GM13976 (cell line): ENCODE data around the gene B3GALNT2.

Experiments used
- DNase-seq: peaks from one replicate; pipeline ENCODE4 v3.0.0; 2012; ENCODE audit warnings: low spot score
- in situ Hi-C: fragments of 300-500 bp; cut with MboI; formaldehyde crosslinking; loops from one replicate; pipeline ENCODE4 v1.12.0; 2022; ENCODE audit warnings: low sequenced_read_pairs, mixed read lengths, inconsistent platforms; ENCODE audit not compliant: unreplicated experiment
- TF ChIP-seq, protein P1 (sequence below): IDR thresholded peaks from 2 replicates; pipeline ENCODE4 v1.5.1; 2012; ENCODE audit warnings: borderline replicate concordance, mild to moderate bottlenecking; ENCODE audit not compliant: insufficient read depth; ENCODE audit errors: extremely low read depth, missing control alignments, control extremely low read depth

B3GALNT2 gene

DNA sequence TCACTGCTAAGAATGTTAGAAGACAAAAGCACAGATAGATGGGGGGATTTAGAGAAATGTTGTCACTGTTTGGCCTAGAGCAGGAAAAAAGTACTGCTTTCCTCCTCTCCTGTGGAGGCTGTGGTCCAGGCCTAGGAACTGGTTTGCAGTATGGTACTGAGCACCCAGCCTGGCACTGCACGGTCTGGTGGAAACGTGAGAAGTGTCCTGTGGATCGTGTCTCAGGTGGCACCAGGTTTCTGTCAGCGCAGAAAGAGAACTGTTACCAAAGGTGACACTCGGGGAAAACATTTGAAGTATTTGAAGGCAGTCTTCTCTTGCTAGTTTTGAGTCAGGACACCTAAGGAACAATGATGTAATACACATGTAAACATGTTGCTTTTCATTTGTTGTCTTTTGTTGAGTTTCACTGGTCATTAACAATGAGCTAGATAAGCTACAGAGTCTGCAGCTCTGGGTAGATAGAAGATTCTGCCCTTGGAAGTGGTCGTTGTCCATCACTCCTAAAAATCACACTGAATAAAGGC is 63.0 kb downstream of the B3GALNT2 start:
- TF ChIP-seq, protein P1, sequence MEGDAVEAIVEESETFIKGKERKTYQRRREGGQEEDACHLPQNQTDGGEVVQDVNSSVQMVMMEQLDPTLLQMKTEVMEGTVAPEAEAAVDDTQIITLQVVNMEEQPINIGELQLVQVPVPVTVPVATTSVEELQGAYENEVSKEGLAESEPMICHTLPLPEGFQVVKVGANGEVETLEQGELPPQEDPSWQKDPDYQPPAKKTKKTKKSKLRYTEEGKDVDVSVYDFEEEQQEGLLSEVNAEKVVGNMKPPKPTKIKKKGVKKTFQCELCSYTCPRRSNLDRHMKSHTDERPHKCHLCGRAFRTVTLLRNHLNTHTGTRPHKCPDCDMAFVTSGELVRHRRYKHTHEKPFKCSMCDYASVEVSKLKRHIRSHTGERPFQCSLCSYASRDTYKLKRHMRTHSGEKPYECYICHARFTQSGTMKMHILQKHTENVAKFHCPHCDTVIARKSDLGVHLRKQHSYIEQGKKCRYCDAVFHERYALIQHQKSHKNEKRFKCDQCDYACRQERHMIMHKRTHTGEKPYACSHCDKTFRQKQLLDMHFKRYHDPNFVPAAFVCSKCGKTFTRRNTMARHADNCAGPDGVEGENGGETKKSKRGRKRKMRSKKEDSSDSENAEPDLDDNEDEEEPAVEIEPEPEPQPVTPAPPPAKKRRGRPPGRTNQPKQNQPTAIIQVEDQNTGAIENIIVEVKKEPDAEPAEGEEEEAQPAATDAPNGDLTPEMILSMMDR: no peak
- DNase-seq: no peak
- in situ Hi-C loops: no loop called here

DNA sequence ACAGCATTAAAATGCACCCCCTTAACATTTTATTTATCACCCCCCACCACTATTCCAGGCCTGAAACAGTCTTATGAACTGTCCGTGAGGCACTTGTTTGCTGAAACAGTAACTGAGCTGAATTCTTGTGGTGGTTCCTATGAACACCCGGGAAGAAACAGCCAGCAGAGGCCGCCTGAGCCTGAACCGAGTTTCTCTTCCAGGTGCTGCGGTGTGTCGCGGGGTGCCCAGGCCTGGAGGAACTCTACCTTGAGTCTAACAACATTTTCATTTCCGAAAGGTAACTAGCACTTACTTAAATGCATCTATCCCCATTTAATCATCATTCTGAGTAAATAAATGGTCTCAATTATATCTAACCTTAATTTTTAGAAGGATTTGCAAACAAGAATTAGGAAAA is 70.3 kb downstream of the B3GALNT2 start:
- DNase-seq: no peak
- TF ChIP-seq, protein P1: no peak
- in situ Hi-C loops: no loop called here

DNA sequence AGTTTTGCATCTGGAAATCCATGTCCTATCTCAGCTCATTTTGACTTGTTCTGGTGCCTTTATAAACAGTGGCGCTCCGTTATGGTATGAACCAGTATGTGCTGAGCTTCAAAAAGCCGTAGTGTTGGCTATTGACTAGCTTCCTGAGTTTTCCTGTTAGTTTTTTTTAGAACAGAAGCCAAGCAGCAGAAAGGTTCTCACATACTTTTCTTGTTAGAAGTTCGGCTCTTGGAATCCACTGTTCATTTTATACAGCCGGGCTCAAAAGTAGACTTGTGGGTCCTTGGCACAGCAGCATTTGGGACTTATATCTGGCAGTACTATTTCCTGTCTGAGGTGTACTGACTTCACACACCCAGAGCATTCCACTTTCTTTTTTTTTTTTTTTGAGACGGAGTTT is 73.3 kb downstream of the B3GALNT2 start:
- in situ Hi-C loops: no loop called here
- DNase-seq: no peak
- TF ChIP-seq, protein P1: no peak

DNA sequence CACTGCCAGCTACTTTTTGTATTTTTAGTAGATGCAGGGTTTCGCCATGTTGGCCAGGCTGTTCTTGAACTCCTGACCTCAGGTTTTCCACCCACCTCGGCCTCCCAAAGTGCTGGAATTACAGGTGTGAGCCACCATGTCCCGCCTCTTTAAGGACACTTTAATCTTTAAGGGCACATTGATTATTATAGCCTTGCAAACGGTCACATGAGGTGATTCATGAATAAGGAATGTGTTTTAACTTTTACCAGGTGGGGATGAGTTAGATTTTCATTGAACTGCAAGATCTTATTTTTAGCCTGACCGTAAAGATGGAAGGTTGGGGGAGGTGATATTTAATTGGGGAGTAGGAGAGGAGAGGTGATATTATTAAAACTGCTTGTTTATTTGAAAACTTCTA is 75.1 kb downstream of the B3GALNT2 start:
- TF ChIP-seq, protein P1: no peak
- in situ Hi-C loops: no loop called here
- DNase-seq: no peak

DNA sequence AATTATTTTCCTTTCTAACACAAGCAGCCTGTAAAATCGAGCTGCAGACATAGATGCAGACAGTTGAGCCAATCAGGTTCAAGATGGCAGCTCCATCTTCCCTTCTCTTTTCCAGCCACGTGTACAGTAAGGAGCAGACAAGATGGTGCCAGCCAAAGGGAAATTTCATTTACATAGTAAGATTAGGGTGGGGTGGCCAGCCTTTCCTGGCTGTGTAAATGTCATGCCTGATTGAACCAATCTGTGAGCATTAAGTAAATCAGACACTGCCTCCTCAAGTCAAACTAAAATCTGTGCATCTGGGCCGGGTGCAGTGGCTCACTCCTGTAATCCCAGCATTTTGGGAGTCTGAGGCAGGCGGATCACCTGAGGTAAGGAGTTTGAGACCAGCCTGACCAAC is 76.8 kb downstream of the B3GALNT2 start:
- DNase-seq: no peak
- TF ChIP-seq, protein P1: no peak
- in situ Hi-C loops: no loop called here

DNA sequence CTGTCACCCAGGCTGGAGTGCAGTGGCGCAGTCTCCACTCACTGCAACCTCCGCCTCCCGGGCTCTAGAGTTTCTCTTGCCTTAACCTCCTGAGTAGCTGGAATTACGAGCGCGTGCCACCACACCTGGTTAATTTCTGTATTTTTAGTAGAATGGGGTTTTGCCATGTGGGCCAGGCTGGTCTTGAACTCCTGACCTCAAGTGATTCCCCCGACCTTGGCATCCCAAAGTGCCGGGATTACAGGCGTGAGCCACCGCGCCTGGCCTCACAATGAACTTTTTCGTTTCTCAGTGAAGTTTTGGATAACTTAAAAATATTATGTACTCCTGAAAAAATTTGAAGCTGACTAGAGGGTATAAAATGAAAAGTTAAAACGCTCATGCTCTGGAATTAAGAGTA is 77.6 kb downstream of the B3GALNT2 start:
- no peak for DNase-seq
- in situ Hi-C loops: no loop called here
- TF ChIP-seq, protein P1: no peak

DNA sequence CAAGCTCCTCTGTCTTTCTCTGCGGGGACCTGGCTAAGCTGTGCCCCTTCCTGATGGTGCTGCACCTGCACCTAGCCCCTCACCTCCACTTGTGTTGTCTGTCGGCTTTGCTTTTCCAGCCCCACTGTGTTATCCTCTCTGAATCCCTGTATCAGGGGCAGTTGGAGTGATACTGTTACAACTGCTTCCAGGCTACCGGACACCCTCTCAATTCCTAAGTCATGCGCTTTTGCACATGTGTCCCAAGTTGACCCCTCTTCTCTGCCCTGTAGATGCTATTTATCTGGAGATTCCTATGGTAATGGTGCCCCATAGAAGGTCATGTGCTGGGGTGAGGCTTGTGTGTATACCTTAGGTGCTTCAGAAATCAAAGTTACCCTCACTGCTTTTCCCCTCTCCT is 78.1 kb downstream of the B3GALNT2 start:
- in situ Hi-C loops: no loop called here
- no peak for DNase-seq
- TF ChIP-seq, protein P1: no peak
